Measurements from ENCODE around the gene IL36A.

IL36A gene

DNA sequence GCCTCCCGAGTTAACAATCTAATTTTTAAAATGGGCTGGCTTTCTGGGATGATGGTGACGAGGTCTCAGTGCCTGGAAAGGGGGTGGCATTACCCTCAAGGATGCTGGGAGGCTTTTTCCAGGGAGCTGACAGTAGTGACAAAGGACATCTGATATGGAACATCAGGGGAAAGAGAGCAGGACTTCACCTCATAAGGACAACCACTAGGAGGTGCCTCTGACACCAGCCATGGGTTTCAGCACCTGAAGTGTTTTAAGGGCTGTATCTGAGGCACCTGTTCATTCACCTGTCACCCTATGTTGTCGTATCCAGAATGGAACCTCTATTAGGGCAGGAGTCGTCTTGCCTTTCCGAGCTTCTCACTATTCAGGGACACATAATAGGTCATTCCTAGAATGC, 36.6 kb downstream of the IL36A start:
- no peaks in the 10 kb centered on the region for H3K4me1 Mint-ChIP-seq
- H3K27ac Mint-ChIP-seq: no peak overlapping the region
- no peak for DNase-seq
- no peak overlapping the region for H3K4me3 Mint-ChIP-seq
- no peaks in the 10 kb centered on the region for H3K9me3 Mint-ChIP-seq
- CTCF ChIA-PET: interaction anchor here (1.0 kb wide), 1 partner anchor 43 kb away, joined by 3 read pairs; no protein-coding TSS in a partner anchor
- no peaks in the 10 kb centered on the region for H3K36me3 Mint-ChIP-seq
- peaks cover 16% of the 10 kb centered on the region for H3K27me3 Mint-ChIP-seq

DNA sequence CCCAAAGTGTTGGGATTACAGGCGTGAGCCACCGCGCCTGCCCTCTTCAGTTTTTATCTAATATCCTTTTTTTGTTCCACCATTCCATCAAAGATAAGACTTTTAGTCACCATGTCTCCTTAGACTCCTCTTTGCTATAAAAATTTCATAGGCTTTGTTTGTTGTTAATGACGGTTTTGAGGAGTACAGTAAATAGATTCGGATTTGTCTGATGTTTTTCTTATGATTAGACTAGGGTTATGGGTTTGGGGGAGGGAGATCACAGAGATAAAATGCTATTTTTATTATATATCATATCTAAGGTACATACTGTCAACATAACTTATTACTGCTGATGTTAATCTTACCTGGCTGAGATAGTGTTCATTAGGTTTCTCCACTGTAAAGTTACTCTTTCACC, 41.2 kb downstream of the IL36A start:
- no peaks in the 10 kb centered on the region for H3K36me3 Mint-ChIP-seq
- CTCF ChIA-PET: no interaction called here
- H3K4me3 Mint-ChIP-seq: no peak overlapping the region
- H3K27me3 Mint-ChIP-seq: peaks cover 4% of the 10 kb centered on the region
- H3K27ac Mint-ChIP-seq: no peak overlapping the region
- DNase-seq: no peak
- no peaks in the 10 kb centered on the region for H3K4me1 Mint-ChIP-seq
- no peaks in the 10 kb centered on the region for H3K9me3 Mint-ChIP-seq

DNA sequence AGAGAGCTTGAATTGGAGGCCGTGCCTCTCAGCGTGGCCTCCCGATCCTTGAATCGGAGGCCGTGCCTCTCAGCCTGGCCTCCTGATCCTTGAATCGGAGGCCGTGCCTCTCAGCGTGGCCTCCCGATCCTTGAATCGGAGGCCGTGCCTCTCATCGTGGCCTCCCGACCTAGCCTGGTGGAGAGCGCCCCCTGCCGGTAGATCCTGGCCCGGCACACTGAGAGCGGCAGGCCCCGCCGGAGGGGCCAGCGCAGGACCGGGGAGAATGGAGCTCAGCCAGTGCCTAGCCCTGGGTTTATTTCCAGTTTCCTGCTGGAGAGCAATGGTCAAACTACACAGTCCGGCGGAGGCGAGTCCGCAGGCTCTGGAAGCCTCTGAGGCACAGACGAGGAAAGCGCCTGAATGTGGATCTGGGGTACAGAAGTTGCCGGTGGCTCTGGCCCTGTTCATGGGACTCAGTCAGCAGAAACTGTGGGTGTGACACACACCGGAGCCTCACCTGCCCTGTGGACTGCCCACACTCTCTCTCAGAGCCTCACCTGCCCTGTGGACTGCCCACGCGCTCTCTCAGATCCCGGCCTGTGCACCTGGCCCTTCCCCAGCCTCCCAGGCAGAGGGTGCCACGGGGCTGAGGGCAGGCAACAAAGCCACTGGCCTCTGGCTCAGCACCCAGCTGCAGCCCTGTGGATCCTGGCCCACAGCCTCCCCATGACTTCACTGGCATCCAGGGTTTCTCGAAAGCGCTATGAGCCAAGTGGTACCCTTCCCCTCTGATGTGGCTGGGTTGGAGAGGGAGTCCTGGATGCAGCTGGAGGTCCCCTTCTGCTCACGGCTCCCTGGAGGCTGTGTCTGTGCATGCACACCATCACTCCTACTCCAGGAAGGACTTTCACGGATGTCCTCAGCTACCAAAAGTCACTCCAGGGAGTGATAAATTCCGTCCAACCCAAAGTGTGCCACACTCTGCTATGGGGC, 45.9 kb downstream of the IL36A start:
- no peaks in the 10 kb centered on the region for H3K4me1 Mint-ChIP-seq
- H3K27me3 Mint-ChIP-seq: peaks cover 7% of the 10 kb centered on the region
- H3K36me3 Mint-ChIP-seq: no peaks in the 10 kb centered on the region
- DNase-seq: no peak
- H3K9me3 Mint-ChIP-seq: peaks cover 18% of the 10 kb centered on the region
- CTCF ChIA-PET: interaction anchor here (1.8 kb wide), 1 partner anchor 29 kb away, joined by 4 read pairs; no protein-coding TSS in a partner anchor
- no peak overlapping the region for H3K27ac Mint-ChIP-seq
- H3K4me3 Mint-ChIP-seq: no peak overlapping the region

DNA sequence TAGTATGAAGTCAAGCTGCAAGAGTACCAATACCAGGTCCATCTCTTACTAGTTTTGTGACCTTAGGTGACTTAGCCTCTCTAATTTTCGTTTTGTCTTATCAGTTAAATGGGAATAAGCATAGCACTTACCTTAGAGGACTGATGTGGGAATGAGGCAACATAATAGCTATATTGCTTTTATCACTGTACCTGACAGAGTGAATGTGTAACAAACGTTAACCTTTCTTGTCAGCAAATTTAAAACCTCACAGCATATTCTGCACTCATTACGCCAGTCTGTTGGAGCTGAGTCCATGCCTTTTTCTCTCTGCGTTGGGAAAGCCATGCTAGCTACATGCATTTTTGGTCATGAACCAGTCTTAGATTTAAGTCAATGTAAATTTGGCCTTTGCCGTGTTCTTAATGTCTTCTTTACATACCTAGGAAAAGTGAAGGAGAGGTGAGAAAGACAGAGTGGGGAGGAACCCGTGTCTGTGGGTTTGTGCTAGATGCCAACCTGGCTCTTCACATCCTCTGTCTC, 47.2 kb downstream of the IL36A start, which contains the start of gene IL36B:
Gene IL36B (minus strand): TSS at position 472 of the 522 bp plus-strand sequence.
- Mint-ChIP-seq H3K4me3 (no peak within 1 kb of the TSS), H3K27ac (no peak within 1 kb of the TSS), H3K27me3 (peaks cover 7% of the 10 kb centered on the region), H3K36me3 (no peaks in the 10 kb centered on the region), H3K9me3 (peaks cover 21% of the 10 kb centered on the region), H3K4me1 (no peaks in the 10 kb centered on the region)
- no peak for DNase-seq
- CTCF ChIA-PET: interaction anchor here (1.8 kb wide), 1 partner anchor 28 kb away, joined by 4 read pairs; no protein-coding TSS in a partner anchor

DNA sequence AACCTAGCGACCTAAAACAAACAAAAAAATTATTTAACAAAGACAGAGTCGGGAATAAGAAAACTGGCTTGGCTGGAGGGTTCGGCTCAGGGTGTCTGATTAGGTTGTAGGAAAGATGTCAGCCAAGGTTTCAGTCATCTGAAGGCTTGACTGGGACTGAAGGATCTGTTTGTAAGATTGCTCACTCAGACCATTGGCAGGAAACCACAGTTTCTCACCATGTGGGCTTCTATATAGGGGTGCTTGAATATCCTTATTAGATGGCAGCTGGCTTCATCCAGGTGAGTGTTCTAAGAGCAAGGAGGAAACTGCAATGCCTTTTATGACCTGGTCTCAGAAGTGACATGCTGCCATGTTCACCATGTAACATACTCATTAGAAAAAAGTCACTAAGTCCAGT, 48.4 kb downstream of the IL36A start:
- no peak for DNase-seq
- H3K9me3 Mint-ChIP-seq: peaks cover 21% of the 10 kb centered on the region
- CTCF ChIA-PET: no interaction called here
- H3K27ac Mint-ChIP-seq: no peak overlapping the region
- no peak overlapping the region for H3K4me3 Mint-ChIP-seq
- peaks cover 10% of the 10 kb centered on the region for H3K27me3 Mint-ChIP-seq
- no peaks in the 10 kb centered on the region for H3K4me1 Mint-ChIP-seq
- H3K36me3 Mint-ChIP-seq: no peaks in the 10 kb centered on the region

DNA sequence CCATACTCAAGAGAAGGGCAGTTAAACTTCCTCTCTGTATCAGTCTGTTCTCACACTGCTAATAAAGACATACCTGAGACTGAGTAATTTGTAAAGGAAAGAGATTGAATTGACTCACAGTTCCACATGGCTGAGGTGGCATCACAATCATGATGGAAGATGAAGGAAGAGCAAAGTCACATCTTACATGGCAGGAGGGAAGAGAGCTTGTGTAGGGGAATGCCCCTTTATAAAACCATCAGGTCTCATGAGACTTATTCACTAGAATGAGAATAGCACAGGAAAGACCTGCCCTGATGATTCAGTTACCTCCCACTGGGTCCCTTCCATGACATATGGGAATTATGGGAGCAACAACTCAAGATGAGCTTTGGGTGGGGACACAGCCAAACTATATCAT, 48.8 kb downstream of the IL36A start:
- Mint-ChIP-seq H3K36me3 (no peaks in the 10 kb centered on the region), H3K27me3 (peaks cover 11% of the 10 kb centered on the region), H3K27ac (no peak overlapping the region), H3K4me1 (no peaks in the 10 kb centered on the region), H3K4me3 (no peak overlapping the region), H3K9me3 (peaks cover 21% of the 10 kb centered on the region)
- DNase-seq: no peak
- CTCF ChIA-PET: no interaction called here

DNA sequence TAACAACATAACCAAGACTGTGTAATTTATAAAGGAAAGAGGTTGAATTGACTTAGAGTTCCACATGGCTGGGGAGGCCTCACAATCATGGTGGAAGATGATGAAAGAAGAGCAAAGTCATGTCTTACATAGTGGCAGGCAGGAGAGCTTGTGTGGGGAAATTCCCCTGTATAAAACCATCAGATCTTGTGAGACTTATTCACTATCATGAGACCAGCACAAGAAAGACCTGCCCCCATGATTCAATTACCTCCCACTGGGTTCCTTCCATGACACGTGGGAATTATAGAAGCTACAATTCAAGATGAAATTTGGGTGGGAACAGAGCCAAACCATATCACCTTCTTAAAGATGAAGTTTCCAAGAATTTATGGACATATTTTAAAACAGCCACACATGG, 51.3 kb downstream of the IL36A start:
- CTCF ChIA-PET: no interaction called here
- Mint-ChIP-seq H3K4me3 (no peak overlapping the region), H3K27ac (no peak overlapping the region), H3K36me3 (no peaks in the 10 kb centered on the region), H3K27me3 (peaks cover 11% of the 10 kb centered on the region), H3K9me3 (peaks cover 21% of the 10 kb centered on the region), H3K4me1 (no peaks in the 10 kb centered on the region)
- no peak for DNase-seq

DNA sequence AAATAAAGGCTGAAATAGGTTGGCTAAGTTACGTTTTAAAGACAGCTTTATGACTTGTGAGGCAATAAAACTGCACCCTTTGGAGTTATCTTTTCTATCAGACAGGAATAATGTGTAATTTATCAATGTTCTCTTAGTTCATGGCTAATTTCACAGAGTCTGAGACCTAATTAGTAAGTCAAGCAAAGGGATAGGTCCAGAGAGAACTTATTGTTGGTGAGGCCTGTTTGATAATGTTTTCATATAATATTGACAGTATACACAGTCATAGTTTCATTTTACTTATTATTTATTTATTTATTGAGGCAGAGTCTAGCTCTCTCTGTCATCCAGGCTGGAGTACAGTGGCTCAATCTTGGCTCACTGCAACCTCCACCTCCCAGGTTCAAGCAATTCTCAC, 51.9 kb downstream of the IL36A start:
- H3K27ac Mint-ChIP-seq: no peak overlapping the region
- DNase-seq: no peak
- H3K9me3 Mint-ChIP-seq: peaks cover 21% of the 10 kb centered on the region
- H3K27me3 Mint-ChIP-seq: peaks cover 11% of the 10 kb centered on the region
- H3K4me3 Mint-ChIP-seq: no peak overlapping the region
- no peaks in the 10 kb centered on the region for H3K36me3 Mint-ChIP-seq
- H3K4me1 Mint-ChIP-seq: no peaks in the 10 kb centered on the region
- CTCF ChIA-PET: no interaction called here

Data from activated naive CD4-positive, alpha-beta T cell treated with anti-CD3 and anti-CD28 coated beads, Interleukin-2, amount 10 ng/mL, durations not matched to agents 7 days and 5 days (primary cell).